NCI-H1417 (cell line): ENCODE measurements around the gene TCF12.
A peak's percentile ranks its signal among the peaks of the same experiment; 100 is the strongest.

ENCODE experiments used
- DNase-seq, 3 experiments: peaks; one replicate each; lab custom pipeline; 2025; lab: John Stamatoyannopoulos, UW

TCF12 gene

GRCh38 chr15:57320631-57321220 lies 402.3 kb downstream of the TCF12 start:
- DNase-seq = no peak

- DNase-seq = no peak
These were observed 403.0 kb downstream of the TCF12 start for GRCh38 chr15:57321485-57321884.

GRCh38 chr15:57321973-57322601 lies 403.6 kb downstream of the TCF12 start:
- DNase-seq = peak; percentile 31 to 80 (median 64)

- peak in 1 of 3 experiments; percentile 33 for DNase-seq
These were observed 404.3 kb downstream of the TCF12 start for GRCh38 chr15:57322602-57323250.

- no peak for DNase-seq
These were observed 404.9 kb downstream of the TCF12 start for GRCh38 chr15:57323299-57323805.

GRCh38 chr15:57323806-57324589 lies 405.6 kb downstream of the TCF12 start:
- DNase-seq = peak; percentile 49 to 71 (median 58)

GRCh38 chr15:57324590-57324890 lies 406.1 kb downstream of the TCF12 start:
- no peak for DNase-seq

GRCh38 chr15:57324944-57325679 lies 406.7 kb downstream of the TCF12 start:
- DNase-seq = peak in 1 of 3 experiments; percentile 15

GRCh38 chr15:57326196-57326595 lies 407.8 kb downstream of the TCF12 start:
- DNase-seq = no peak

- no peak for DNase-seq
These were observed 409.6 kb downstream of the TCF12 start for GRCh38 chr15:57327985-57328471.

GRCh38 chr15:57328479-57328878 lies 410.0 kb downstream of the TCF12 start:
- no peak for DNase-seq

- DNase-seq = no peak
These were observed 410.5 kb downstream of the TCF12 start for GRCh38 chr15:57328897-57329296.

GRCh38 chr15:57329582-57330367 lies 411.3 kb downstream of the TCF12 start:
- no peak for DNase-seq

- DNase-seq = no peak
These were observed 412.3 kb downstream of the TCF12 start for GRCh38 chr15:57330619-57331340.

GRCh38 chr15:57332326-57332725 lies 413.9 kb downstream of the TCF12 start:
- DNase-seq = no peak

GRCh38 chr15:57333487-57333886 lies 415.0 kb downstream of the TCF12 start:
- no peak for DNase-seq

- no peak for DNase-seq
These were observed 415.8 kb downstream of the TCF12 start for GRCh38 chr15:57334257-57334656.

- no peak for DNase-seq
These were observed 416.9 kb downstream of the TCF12 start for GRCh38 chr15:57335293-57335715.

GRCh38 chr15:57335719-57336118 lies 417.3 kb downstream of the TCF12 start:
- DNase-seq = peak in 1 of 3 experiments; percentile 2

GRCh38 chr15:57337868-57338411 lies 419.5 kb downstream of the TCF12 start:
- DNase-seq = no peak
